Osteoblast (primary cell): ENCODE data around the gene PLOD3. TPM values are rescaled to one million over a fixed set of nuclear protein-coding genes. Genes with fewer than 3 reads are reported as not detected.

Experiments
- DNase-seq: peaks from one replicate; pipeline ENCODE4 v3.0.0; 2011; ENCODE audit warnings: low spot score, mixed read lengths; ENCODE audit not compliant: insufficient read length; ENCODE audit errors: missing footprints
- H2AFZ ChIP-seq: 2 replicates; pipeline ENCODE4 v1.6.0; 2011; ENCODE audit warnings: mild to moderate bottlenecking, low read length
- H3K27ac ChIP-seq: 2 replicates; pipeline ENCODE4 v1.5.1; 2011; ENCODE audit warnings: mild to moderate bottlenecking, low read depth, low read length, moderate library complexity
- H3K27me3 ChIP-seq: 2 replicates; pipeline ENCODE4 v1.6.0; 2012; ENCODE audit warnings: mild to moderate bottlenecking, control low read depth, inconsistent platforms, low read length, moderate library complexity; ENCODE audit not compliant: insufficient read depth
- H3K36me3 ChIP-seq: 2 replicates; pipeline ENCODE4 v1.5.1; 2011; ENCODE audit warnings: mild to moderate bottlenecking, low read length, control low read depth, moderate library complexity; ENCODE audit not compliant: insufficient read depth
- H3K4me1 ChIP-seq: 2 replicates; pipeline ENCODE4 v1.5.1; 2011; ENCODE audit warnings: mild to moderate bottlenecking, low read length, control low read depth, moderate library complexity; ENCODE audit not compliant: insufficient read depth
- H3K4me2 ChIP-seq: 2 replicates; pipeline ENCODE4 v1.6.0; 2011; ENCODE audit warnings: mild to moderate bottlenecking, low read length; ENCODE audit not compliant: insufficient read depth
- H3K4me3 ChIP-seq: fragments of 200-600 bp; sonication (generic); 3 replicates; pipeline ENCODE4 v1.5.1; 2012; ENCODE audit warnings: mild to moderate bottlenecking, low read length, inconsistent platforms; ENCODE audit not compliant: insufficient read depth
- H3K79me2 ChIP-seq: 2 replicates; pipeline ENCODE4 v1.6.0; 2012; ENCODE audit warnings: mild to moderate bottlenecking, low read length, control low read depth, inconsistent platforms; ENCODE audit not compliant: insufficient read depth
- H3K9me3 ChIP-seq: 2 replicates; pipeline ENCODE4 v1.5.1; 2011; ENCODE audit warnings: low read depth, low read length, control low read depth
- H4K20me1 ChIP-seq: 2 replicates; pipeline ENCODE4 v1.6.0; 2012; ENCODE audit warnings: mild to moderate bottlenecking, low read length, control low read depth; ENCODE audit not compliant: insufficient read depth
- total RNA-seq: library from RNA; depleted of rRNA; stranded (reverse); fragments of >200 nt; gene quantifications from 2 replicates; pipeline ENCODE4 v1.2.3, GENCODE V29; 2012
- TF ChIP-seq, protein P1 (sequence below): IDR thresholded peaks from 2 replicates; pipeline ENCODE4 v1.5.1; 2011; ENCODE audit warnings: mild to moderate bottlenecking, low read depth, low read length, moderate library complexity; ENCODE audit errors: extremely low read depth

PLOD3 gene
- total RNA-seq, 1 donor, result 81.8 TPM

DNA sequence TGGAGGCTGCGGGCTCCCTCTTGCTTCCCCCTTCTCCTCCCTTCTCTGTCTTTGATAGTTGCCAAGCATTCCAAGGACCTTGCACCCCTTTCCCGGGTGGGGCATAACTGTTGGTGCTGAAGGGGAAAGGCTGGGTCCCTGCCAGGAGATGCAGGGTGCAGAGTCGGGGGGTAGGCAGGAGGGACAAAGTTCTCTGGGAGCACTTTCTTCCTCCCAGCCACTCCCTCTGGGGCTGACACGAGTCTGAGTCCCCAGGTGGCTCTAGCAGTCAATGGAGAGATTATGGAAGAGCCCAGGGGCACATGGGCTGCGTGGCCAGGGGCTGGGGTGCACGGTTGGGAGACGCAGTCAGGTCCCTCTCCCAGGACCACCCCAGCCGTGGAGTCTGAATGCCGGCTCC, 18.1 kb upstream of the PLOD3 start:
- Histone ChIP-seq H3K27ac (no peak overlapping the region), H3K27me3 (no peaks in the 10 kb centered on the region), H3K9me3 (no peaks in the 10 kb centered on the region), H4K20me1 (peaks cover 7% of the 10 kb centered on the region), H3K36me3 (peaks cover 10% of the 10 kb centered on the region), H2AFZ (no peak overlapping the region), H3K79me2 (peaks cover under 1% of the 10 kb centered on the region), H3K4me2 (no peak overlapping the region), H3K4me3 (no peak overlapping the region), H3K4me1 (no peaks in the 10 kb centered on the region)
- DNase-seq, result peak; percentile 79
- TF ChIP-seq, protein P1, sequence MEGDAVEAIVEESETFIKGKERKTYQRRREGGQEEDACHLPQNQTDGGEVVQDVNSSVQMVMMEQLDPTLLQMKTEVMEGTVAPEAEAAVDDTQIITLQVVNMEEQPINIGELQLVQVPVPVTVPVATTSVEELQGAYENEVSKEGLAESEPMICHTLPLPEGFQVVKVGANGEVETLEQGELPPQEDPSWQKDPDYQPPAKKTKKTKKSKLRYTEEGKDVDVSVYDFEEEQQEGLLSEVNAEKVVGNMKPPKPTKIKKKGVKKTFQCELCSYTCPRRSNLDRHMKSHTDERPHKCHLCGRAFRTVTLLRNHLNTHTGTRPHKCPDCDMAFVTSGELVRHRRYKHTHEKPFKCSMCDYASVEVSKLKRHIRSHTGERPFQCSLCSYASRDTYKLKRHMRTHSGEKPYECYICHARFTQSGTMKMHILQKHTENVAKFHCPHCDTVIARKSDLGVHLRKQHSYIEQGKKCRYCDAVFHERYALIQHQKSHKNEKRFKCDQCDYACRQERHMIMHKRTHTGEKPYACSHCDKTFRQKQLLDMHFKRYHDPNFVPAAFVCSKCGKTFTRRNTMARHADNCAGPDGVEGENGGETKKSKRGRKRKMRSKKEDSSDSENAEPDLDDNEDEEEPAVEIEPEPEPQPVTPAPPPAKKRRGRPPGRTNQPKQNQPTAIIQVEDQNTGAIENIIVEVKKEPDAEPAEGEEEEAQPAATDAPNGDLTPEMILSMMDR, result no peak

DNA sequence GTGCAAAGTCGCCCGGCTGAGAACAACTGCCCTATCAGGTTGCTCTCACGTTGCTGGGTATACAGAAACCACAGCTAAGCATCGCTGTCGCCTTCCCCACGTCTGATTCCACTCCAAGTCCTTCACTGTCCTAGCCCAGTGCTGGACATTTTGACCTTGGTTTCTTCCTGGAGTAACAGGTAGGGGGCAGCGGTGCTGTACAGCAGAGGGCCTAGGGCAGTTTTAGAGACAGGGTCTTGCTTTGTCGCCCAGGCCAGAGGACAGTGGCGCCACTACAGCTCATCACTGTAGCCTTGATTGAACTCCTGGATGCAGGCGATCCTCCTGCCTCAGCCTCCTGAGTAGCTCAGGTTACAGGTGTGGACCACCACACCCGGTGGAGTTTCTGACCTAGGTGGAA, 17.7 kb upstream of the PLOD3 start:
- Histone ChIP-seq H4K20me1 (peaks cover 7% of the 10 kb centered on the region), H2AFZ (no peak overlapping the region), H3K27ac (no peak overlapping the region), H3K36me3 (peaks cover 10% of the 10 kb centered on the region), H3K4me1 (no peaks in the 10 kb centered on the region), H3K27me3 (no peaks in the 10 kb centered on the region), H3K4me3 (no peak overlapping the region), H3K9me3 (no peaks in the 10 kb centered on the region), H3K79me2 (no peaks in the 10 kb centered on the region), H3K4me2 (no peak overlapping the region)
- TF ChIP-seq, protein P1, result peak; percentile 28
- peak; percentile 68 for DNase-seq

DNA sequence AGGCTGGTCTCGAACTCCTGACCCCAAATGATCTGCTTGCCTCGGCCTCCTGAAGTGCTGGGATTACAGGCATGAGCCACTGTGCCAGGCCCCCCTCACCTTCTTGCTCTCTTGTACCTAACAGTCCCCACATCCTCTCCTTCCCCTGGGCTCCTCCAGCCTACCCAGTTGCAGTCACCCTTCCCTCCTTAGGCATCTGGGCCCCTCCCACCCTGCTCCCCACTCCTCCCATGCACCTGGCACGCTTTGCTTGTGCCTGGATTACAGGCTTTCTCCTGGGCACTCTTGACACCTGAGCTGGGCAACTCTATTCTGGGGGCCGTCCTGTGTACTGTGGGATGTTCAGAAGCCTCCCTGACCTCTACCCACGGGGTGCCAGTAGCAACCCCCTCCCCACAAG, 17.3 kb upstream of the PLOD3 start:
- no peaks in the 10 kb centered on the region for H3K4me1 ChIP-seq
- no peaks in the 10 kb centered on the region for H3K27me3 ChIP-seq
- no peak overlapping the region for H3K4me3 ChIP-seq
- DNase-seq, result peak; percentile 78
- H3K9me3 ChIP-seq, result no peaks in the 10 kb centered on the region
- no peak overlapping the region for H3K4me2 ChIP-seq
- no peaks in the 10 kb centered on the region for H3K79me2 ChIP-seq
- H2AFZ ChIP-seq, result no peak overlapping the region
- H3K27ac ChIP-seq, result no peak overlapping the region
- TF ChIP-seq, protein P1, result no peak
- peaks cover 7% of the 10 kb centered on the region for H4K20me1 ChIP-seq
- peaks cover 8% of the 10 kb centered on the region for H3K36me3 ChIP-seq

DNA sequence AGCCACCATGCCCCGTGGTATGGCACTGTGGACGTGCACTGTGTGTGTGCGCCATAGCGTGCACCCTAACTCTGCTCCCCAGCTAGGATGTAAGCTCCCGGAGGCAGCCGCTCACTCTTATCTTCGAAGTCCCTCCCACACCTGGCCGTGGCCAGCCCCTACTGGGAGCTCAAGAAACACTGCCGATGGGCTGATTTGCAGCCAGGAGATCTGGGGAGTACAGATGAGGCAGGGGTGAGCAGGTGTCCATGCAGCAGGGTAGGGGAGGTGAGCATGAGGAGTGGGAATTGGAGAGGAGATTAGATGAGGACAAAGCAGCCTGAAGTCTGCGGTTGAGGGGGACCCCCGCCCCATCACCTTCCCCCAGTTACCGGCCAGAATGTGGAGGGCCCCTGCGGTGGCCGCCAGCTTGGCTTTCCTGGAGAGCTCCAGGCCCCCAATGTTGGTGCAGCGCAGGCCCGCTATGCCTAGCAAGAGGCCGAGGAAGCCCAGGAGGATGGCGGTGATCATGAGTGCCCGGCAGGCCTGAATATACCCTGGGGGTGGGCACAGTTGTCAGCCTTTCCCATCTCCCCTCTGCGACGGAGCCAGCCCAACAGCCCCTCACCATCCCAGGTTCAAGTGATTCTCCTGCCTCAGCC, 16.6 kb upstream of the PLOD3 start:
- H3K9me3 ChIP-seq, result no peaks in the 10 kb centered on the region
- DNase-seq, result peak; percentile 57
- H3K4me3 ChIP-seq, result no peak overlapping the region
- no peak overlapping the region for H3K27ac ChIP-seq
- H3K4me2 ChIP-seq, result no peak overlapping the region
- no peaks in the 10 kb centered on the region for H3K27me3 ChIP-seq
- no peaks in the 10 kb centered on the region for H3K79me2 ChIP-seq
- peaks cover 7% of the 10 kb centered on the region for H4K20me1 ChIP-seq
- H3K4me1 ChIP-seq, result no peaks in the 10 kb centered on the region
- TF ChIP-seq, protein P1, result no peak
- peaks cover 4% of the 10 kb centered on the region for H3K36me3 ChIP-seq
- H2AFZ ChIP-seq, result no peak overlapping the region
